GM12865 (cell line): ENCODE data around the gene MAP3K9.

Experiments used
- DNase-seq: peaks from one replicate; pipeline ENCODE4 v3.0.0; 2010; ENCODE audit warnings: low read depth
- H3K4me3 ChIP-seq: 2 replicates; pipeline ENCODE4 v1.5.1; 2011; ENCODE audit warnings: mild to moderate bottlenecking, low read depth, low read length, control low read depth
- TF ChIP-seq, protein P1 (sequence below): IDR thresholded peaks from 2 replicates; pipeline ENCODE4 v1.5.1; 2011; ENCODE audit warnings: low read length, control low read depth, low read depth, inconsistent platforms; ENCODE audit not compliant: insufficient read depth; ENCODE audit errors: missing control alignments

The MAP3K9 gene

DNA sequence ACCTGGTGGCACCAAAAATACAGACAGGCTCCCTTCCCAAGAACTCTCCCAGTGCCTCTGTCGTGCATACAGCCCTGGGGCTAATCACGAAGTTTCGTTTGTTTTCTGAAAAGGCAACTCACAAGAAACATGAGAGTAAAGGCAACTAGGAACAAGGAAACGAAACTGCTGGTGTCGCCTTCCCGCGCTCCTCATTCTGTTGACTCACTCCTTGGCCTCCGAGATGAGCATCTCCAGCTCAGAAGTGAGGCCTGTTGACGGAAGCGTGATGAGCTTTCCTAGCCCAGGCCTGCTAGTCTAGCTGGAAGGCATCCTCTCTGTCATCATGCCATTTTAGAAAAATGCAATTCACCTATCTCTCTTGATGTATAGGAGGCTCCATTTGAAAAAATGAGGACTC lies 117.1 kb downstream of the MAP3K9 start:
- TF ChIP-seq, protein P1, sequence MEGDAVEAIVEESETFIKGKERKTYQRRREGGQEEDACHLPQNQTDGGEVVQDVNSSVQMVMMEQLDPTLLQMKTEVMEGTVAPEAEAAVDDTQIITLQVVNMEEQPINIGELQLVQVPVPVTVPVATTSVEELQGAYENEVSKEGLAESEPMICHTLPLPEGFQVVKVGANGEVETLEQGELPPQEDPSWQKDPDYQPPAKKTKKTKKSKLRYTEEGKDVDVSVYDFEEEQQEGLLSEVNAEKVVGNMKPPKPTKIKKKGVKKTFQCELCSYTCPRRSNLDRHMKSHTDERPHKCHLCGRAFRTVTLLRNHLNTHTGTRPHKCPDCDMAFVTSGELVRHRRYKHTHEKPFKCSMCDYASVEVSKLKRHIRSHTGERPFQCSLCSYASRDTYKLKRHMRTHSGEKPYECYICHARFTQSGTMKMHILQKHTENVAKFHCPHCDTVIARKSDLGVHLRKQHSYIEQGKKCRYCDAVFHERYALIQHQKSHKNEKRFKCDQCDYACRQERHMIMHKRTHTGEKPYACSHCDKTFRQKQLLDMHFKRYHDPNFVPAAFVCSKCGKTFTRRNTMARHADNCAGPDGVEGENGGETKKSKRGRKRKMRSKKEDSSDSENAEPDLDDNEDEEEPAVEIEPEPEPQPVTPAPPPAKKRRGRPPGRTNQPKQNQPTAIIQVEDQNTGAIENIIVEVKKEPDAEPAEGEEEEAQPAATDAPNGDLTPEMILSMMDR, result no peak
- no peak overlapping the region for H3K4me3 ChIP-seq
- DNase-seq, result no peak

DNA sequence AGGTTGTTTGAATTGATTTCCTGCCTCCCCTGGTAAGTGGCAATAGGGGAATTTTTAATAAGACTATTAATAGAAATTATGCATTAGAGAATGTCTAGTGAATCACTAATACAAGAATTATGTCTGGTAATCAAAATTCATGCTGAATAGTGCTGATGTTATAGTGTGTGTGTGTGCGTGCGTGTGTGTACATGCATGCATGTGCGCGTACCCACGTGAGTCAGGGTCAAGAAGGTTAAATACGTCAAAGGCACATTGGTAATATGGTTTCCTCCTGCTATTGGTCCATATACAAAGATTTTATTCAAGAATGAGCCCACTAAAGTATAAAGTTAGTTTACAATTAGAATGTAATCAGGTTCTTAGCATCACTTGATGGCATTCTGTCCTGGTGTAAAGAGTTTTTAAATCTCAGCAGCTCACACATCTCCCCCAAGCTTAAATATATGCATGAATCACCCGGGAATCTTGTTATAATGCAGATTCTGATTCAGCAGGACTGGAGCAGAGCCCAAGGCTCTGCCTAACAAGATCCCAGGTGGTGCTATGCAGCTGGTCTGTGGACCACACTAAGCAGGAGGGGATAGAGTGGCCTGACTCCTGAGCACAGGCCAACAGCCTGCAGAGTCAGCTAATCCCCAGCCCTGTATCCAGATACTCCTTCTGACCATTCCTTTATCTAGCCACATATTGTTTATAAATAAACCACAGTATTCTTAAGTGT lies 123.7 kb downstream of the MAP3K9 start:
- TF ChIP-seq, protein P1, result no peak

DNA sequence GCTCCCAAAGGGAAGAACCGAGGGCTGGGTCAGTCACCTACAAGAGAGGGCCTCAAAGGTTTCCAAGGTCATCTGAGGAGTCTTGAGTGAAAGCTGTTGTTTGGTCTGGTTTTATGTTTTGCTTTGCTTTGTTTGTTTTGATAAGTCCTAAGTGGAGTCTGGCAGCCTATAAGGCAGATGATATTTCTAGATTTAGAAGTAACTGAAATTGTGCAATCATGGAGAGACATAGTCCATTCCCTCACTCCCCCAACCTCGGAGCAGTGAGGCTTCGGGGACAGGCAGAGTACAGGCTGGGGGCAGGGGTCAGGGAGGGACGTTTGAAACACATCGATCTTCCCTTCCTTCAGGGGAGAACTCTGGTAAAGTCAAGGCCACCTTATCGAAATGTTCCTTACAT lies 125.3 kb downstream of the MAP3K9 start:
- TF ChIP-seq, protein P1, result no peak

More for the DNA sequence above, 123.7 kb downstream of the MAP3K9 start:
- H3K4me3 ChIP-seq, result no peak overlapping the region
- no peak for DNase-seq

DNA sequence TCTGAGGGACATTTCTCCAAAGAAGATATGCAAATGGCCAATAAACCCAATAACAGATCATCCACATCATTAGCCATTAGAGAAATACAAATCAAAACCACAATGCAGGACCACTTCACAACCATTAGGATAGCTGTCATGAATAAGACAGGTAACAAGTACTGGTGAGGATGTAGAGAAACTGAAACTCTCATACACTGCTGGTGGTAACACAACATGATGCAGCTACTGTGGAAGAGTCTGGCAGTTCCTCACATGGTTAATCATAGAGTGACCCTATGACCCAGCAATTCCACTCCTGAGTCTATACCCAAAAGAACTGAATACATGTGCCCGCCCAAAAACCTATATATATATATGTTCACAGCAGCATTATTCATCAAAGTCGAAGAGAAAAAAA lies 128.6 kb downstream of the MAP3K9 start:
- TF ChIP-seq, protein P1, result no peak
- H3K4me3 ChIP-seq, result no peak overlapping the region
- no peak for DNase-seq

More for the DNA sequence above, 125.3 kb downstream of the MAP3K9 start:
- no peak for DNase-seq
- H3K4me3 ChIP-seq, result no peak overlapping the region

DNA sequence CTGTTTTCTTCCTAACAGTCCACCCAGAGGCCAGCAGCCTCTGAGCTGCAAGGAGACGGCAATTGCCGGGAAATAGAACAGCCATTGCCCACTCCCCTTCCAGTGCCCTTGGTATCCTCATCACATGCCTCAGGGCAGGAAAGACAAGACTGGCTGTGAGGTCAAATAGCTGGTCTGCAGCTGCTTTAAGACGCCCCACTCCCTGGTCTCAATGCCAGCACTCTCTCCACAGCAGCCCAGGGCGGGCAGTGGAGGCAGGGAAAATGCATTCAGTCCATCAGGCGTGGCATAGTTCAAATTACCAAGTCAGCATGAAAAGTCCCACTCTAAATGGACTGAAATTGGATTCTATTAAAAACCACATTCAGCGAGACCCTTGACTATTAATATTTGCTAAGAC lies 132.0 kb downstream of the MAP3K9 start:
- TF ChIP-seq, protein P1, result no peak
- DNase-seq, result no peak
- H3K4me3 ChIP-seq, result no peak overlapping the region
